ENCODE data around the gene FDX2. TPM values are rescaled to one million over a fixed set of nuclear protein-coding genes. Genes with fewer than 3 reads are reported as not detected.
A peak's percentile ranks its signal among the peaks of the same experiment; 100 is the strongest.

The FDX2 gene
- total RNA-seq, 1 donor from 2014 or later: 22.3 TPM

DNA sequence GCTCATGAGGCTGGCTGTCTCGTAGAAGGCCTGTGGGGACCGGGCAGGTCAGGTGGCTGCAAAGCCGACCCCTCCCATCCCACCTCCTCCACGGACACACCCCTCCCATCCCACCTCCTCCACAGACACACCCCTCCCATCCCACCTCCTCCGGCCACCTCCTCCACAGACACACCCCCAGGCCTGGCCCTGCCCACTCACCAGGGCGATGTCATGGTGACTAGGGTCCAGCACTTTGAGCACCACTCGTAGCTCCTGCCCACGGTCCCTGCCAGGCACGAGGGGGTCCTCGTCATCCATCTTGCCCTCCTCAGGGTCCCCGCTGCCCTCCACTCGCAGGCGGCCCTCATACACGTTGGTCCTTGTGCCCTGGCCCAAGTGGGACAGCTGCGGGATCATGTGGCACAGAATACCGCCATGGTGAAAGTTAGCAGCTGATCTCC lies 45.8 kb upstream of the FDX2 start:
- peak; percentile 84 for DNase-seq (ENCODE audit: low spot score)
- TF ChIP-seq, protein P1, sequence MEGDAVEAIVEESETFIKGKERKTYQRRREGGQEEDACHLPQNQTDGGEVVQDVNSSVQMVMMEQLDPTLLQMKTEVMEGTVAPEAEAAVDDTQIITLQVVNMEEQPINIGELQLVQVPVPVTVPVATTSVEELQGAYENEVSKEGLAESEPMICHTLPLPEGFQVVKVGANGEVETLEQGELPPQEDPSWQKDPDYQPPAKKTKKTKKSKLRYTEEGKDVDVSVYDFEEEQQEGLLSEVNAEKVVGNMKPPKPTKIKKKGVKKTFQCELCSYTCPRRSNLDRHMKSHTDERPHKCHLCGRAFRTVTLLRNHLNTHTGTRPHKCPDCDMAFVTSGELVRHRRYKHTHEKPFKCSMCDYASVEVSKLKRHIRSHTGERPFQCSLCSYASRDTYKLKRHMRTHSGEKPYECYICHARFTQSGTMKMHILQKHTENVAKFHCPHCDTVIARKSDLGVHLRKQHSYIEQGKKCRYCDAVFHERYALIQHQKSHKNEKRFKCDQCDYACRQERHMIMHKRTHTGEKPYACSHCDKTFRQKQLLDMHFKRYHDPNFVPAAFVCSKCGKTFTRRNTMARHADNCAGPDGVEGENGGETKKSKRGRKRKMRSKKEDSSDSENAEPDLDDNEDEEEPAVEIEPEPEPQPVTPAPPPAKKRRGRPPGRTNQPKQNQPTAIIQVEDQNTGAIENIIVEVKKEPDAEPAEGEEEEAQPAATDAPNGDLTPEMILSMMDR (IDR thresholded peaks at IDR 0.05): no peak
- Mint-ChIP-seq H3K27me3 (ENCODE audit: low read depth) (no peaks in the 10 kb centered on the region), H3K9me3 (ENCODE audit: low read depth) (no peaks in the 10 kb centered on the region), H3K4me3 (ENCODE audit: unreplicated experiment) (no peak overlapping the region), H3K36me3 (ENCODE audit: low read depth) (peaks cover 21% of the 10 kb centered on the region), H3K27ac (ENCODE audit: unreplicated experiment) (no peak overlapping the region), H3K4me1 (ENCODE audit: low read depth) (no peaks in the 10 kb centered on the region)

GRCh38 chr19:10356431-10356830 lies 40.6 kb upstream of the FDX2 start:
- no peaks in the 10 kb centered on the region for H3K9me3 Mint-ChIP-seq (ENCODE audit: low read depth)
- peaks cover 26% of the 10 kb centered on the region for H3K36me3 Mint-ChIP-seq (ENCODE audit: low read depth)
- H3K4me1 Mint-ChIP-seq (ENCODE audit: low read depth): no peaks in the 10 kb centered on the region
- no peaks in the 10 kb centered on the region for H3K27me3 Mint-ChIP-seq (ENCODE audit: low read depth)
- H3K4me3 Mint-ChIP-seq (ENCODE audit: unreplicated experiment): no peak overlapping the region
- peak; percentile 91 for DNase-seq (ENCODE audit: low spot score)
- TF ChIP-seq, protein P1 (IDR thresholded peaks at IDR 0.05): no peak
- H3K27ac Mint-ChIP-seq (ENCODE audit: unreplicated experiment): no peak overlapping the region

DNA sequence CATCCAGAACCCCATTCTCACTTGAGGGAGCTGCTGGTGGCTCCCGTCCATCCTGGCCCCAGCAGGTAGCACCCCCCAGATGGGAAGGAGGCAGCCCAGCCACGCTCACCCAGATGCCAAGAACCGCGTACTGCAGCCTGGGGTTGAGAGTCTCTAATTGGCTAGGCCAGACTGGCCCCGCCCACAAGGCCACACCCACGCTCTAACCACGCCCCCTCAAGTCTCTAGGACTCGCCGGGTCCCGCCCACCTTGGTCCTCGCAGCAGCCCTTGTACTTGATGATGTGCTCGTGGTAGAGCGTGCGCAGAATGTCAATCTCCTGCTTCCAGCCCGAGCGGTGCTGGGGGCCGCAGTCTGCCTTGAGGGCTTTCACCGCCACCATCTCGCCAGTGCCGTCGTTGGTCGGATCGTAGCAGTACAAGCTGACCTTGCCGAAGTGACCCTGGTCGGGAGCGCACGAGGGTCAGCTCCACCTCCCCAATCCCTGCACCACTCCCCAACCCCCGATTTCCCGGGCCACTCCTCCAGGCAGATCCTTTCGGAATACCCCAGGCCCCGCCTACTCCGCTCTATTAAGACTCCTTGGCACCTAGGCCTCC lies 38.1 kb upstream of the FDX2 start:
- Mint-ChIP-seq H3K36me3 (ENCODE audit: low read depth) (peaks cover 22% of the 10 kb centered on the region), H3K4me1 (ENCODE audit: low read depth) (no peaks in the 10 kb centered on the region), H3K4me3 (ENCODE audit: unreplicated experiment) (no peak overlapping the region), H3K27ac (ENCODE audit: unreplicated experiment) (no peak overlapping the region), H3K9me3 (ENCODE audit: low read depth) (no peaks in the 10 kb centered on the region), H3K27me3 (ENCODE audit: low read depth) (no peaks in the 10 kb centered on the region)
- TF ChIP-seq, protein P1 (IDR thresholded peaks at IDR 0.05): no peak
- no peak for DNase-seq (ENCODE audit: low spot score)

GRCh38 chr19:10352764-10353671 lies 37.2 kb upstream of the FDX2 start:
- no peak for DNase-seq (ENCODE audit: low spot score)
- H3K4me3 Mint-ChIP-seq (ENCODE audit: unreplicated experiment): no peak overlapping the region

DNA sequence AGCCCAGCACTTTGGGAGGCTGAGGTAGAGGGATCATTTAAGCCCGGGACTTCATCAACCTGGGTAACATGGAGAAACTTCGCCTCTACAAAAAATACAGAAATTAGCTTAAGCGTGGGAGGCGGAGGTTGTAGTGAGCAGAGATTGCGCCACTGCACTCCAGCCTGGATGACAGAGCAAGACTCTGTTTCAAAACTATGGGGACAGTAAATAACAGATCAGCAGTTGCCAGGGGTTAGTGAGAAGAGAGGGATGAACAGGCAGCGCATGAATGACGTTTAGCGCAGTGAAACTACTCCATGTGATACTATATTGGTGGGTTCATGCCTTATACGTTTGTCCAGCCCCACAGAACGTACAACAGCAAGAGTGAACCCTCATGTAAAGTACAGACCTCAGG lies 30.7 kb upstream of the FDX2 start:
- Mint-ChIP-seq H3K9me3 (ENCODE audit: low read depth) (no peaks in the 10 kb centered on the region), H3K4me3 (ENCODE audit: unreplicated experiment) (no peak overlapping the region), H3K27me3 (ENCODE audit: low read depth) (no peaks in the 10 kb centered on the region), H3K27ac (ENCODE audit: unreplicated experiment) (no peak overlapping the region), H3K4me1 (ENCODE audit: low read depth) (no peaks in the 10 kb centered on the region), H3K36me3 (ENCODE audit: low read depth) (peaks cover 4% of the 10 kb centered on the region)
- TF ChIP-seq, protein P1 (IDR thresholded peaks at IDR 0.05): no peak
- DNase-seq (ENCODE audit: low spot score): no peak

More at GRCh38 chr19:10352764-10353671, 37.2 kb upstream of the FDX2 start:
- Mint-ChIP-seq H3K27ac (ENCODE audit: unreplicated experiment) (no peak overlapping the region), H3K36me3 (ENCODE audit: low read depth) (peaks cover 22% of the 10 kb centered on the region), H3K9me3 (ENCODE audit: low read depth) (no peaks in the 10 kb centered on the region), H3K27me3 (ENCODE audit: low read depth) (no peaks in the 10 kb centered on the region), H3K4me1 (ENCODE audit: low read depth) (no peaks in the 10 kb centered on the region)
- TF ChIP-seq, protein P1 (IDR thresholded peaks at IDR 0.05): no peak

Measured in chondrocyte (in vitro differentiated cells).